GM23248 (cell line): ENCODE results near the gene PRXL2B.

Experiments used
- EZH2 ChIP-seq: fragments of 200-600 bp; sonication (generic); IDR thresholded peaks from 2 replicates; pipeline ENCODE4 v1.6.1; 2018; ENCODE audit warnings: antibody characterized with exemption, mild to moderate bottlenecking; ENCODE audit not compliant: insufficient read depth, poor library complexity, severe bottlenecking
- EZH2phosphoT487 ChIP-seq: fragments of 200-600 bp; sonication (generic); IDR thresholded peaks from 2 replicates; pipeline ENCODE4 v1.6.1; 2018; ENCODE audit warnings: antibody characterized with exemption, moderate library complexity, mild to moderate bottlenecking, low read depth; ENCODE audit not compliant: insufficient read depth

DNA sequence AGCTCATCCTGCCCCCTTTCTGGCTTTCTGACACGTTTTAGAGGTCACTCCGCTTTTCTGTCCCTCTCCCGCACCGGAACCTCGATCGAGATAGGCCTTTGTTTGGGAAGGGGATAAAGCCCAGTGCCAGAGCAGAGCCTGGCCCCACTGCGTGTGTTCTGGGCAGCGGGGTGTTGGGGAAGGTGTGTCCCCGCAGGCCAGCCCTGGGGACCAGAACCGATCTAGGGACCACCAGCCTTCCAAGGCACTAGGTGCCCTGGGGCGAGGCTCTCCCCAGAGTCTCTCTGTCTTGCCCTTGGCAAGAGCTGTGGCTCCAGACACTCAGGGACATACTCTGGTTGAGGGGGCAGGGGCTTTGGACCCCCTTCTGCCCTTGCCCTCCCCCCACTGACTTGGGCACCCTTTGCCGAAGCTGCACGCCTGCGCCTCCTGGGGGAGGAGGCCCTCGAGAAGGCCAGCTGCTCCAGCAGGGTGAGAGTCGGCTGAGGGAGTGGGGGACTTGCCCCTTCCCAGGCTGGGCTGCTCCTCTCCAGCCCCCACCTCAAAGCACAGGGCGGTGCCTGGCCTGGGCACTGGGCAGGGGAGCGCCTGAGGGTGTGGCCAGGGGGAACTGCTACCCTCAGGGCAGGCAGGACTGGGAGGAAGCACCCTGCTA is 16.4 kb downstream of the PRXL2B start:
- TF ChIP-seq EZH2 (no peak), EZH2phosphoT487 (no peak)
